Lower lobe of right lung (tissue), 2 donors: ENCODE measurements around the gene SUCLG2. TPM values are rescaled to one million over a fixed set of nuclear protein-coding genes. Genes with fewer than 3 reads are reported as not detected.

Source experiments
- ATAC-seq, 2 donors: fragments of 200-7000 bp; cut with Tn5 transposase; one replicate each; pipeline ENCODE4 v1.9.1; 2020 to 2022; ENCODE audit warnings: mild to moderate bottlenecking in 2 of 2, moderate library complexity in 2 of 2
- DNase-seq: peaks from one replicate; pipeline ENCODE4 v3.0.0-alpha.2; 2020
- H3K27ac ChIP-seq: fragments of 200-600 bp; one replicate; pipeline ENCODE4 v1.8.0; 2022
- H3K27me3 ChIP-seq: fragments of 200-600 bp; one replicate; pipeline ENCODE4 v1.8.0; 2022; ENCODE audit warnings: low read depth
- H3K36me3 ChIP-seq: fragments of 200-600 bp; one replicate; pipeline ENCODE4 v1.8.0; 2022; ENCODE audit warnings: mild to moderate bottlenecking
- H3K4me1 ChIP-seq: fragments of 200-600 bp; one replicate; pipeline ENCODE4 v1.8.0; 2022
- H3K4me3 ChIP-seq: fragments of 200-600 bp; one replicate; pipeline ENCODE4 v1.8.0; 2022; ENCODE audit warnings: mild to moderate bottlenecking
- H3K9me3 ChIP-seq: fragments of 200-600 bp; one replicate; pipeline ENCODE4 v1.8.0; 2022
- CTCF ChIP-seq: fragments of 200-600 bp; IDR thresholded peaks from one replicate; pipeline ENCODE4 v1.8.0; 2022; ENCODE audit warnings: antibody characterized with exemption, mild to moderate bottlenecking
- intact Hi-C: fragments of 100-400 bp; cut with DNase I; formaldehyde crosslinking; loops from one replicate; pipeline ENCODE4 v1.11.0; 2022
- total RNA-seq: library from RNA; stranded (reverse); fragmentation: NEBNext Ultra II Directional; extraction: Animal tissue kit (Norgen Biotek cat#: 25700); gene quantifications from one replicate; pipeline ENCODE4 v1.2.1, GENCODE V29; 2021
- donor health status: DM: no; HTN: yes; CAD: no; lungs with severe emphysema.

Gene SUCLG2
- total RNA-seq, 1 donor from 2014 or later, result 50.7 TPM

- H3K27me3 ChIP-seq, result no peaks in the 10 kb centered on the region
- H3K4me3 ChIP-seq, result no peak overlapping the region
- intact Hi-C loops, result no loop called here
- no peak for TF ChIP-seq CTCF
- H3K36me3 ChIP-seq, result no peaks in the 10 kb centered on the region
- H3K27ac ChIP-seq, result no peak overlapping the region
- DNase-seq (no peak), ATAC-seq (no peak)
- peaks cover 12% of the 10 kb centered on the region for H3K9me3 ChIP-seq
- no peaks in the 10 kb centered on the region for H3K4me1 ChIP-seq
Observed at GRCh38 chr3:67334588-67334987, 319.8 kb downstream of the SUCLG2 start.

GRCh38 chr3:67329358-67329757 is 325.1 kb downstream of the SUCLG2 start:
- DNase-seq (no peak), ATAC-seq (no peak)
- Histone ChIP-seq H3K4me1 (no peaks in the 10 kb centered on the region), H3K27ac (no peak overlapping the region), H3K36me3 (no peaks in the 10 kb centered on the region), H3K9me3 (no peaks in the 10 kb centered on the region), H3K4me3 (no peak overlapping the region), H3K27me3 (no peaks in the 10 kb centered on the region)
- TF ChIP-seq CTCF, result no peak
- intact Hi-C loops, result no loop called here

DNA sequence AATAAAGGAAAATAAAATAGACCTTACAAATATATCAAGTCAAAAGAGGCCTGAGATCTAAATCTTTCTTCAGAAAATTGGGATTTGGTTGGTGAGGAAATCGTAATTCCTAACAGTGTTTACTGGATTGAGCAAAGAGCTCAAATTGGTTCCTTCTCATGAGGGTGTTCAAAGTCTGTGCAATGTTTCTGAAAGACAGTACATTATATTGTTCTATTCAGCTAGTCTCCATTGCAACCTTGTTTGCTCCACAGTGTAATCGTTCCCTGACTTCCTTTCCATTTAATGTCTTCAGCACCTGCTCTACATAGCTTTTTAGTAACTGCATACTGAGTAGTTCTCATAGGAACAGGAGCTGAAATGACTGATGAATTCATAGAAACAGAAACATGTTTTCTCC is 326.8 kb downstream of the SUCLG2 start:
- no peak for ATAC-seq
- Histone ChIP-seq H3K4me3 (no peak overlapping the region), H3K9me3 (no peaks in the 10 kb centered on the region), H3K36me3 (no peaks in the 10 kb centered on the region), H3K4me1 (no peaks in the 10 kb centered on the region), H3K27ac (no peak overlapping the region), H3K27me3 (no peaks in the 10 kb centered on the region)
- no peak for TF ChIP-seq CTCF
- DNase-seq, result no peak
- intact Hi-C loops, result no loop called here

GRCh38 chr3:67325231-67325630 is 329.2 kb downstream of the SUCLG2 start:
- intact Hi-C loops, result no loop called here

More at GRCh38 chr3:67325231-67325630, 329.2 kb downstream of the SUCLG2 start:
- ATAC-seq (no peak), DNase-seq (no peak)
- TF ChIP-seq CTCF, result no peak
- no peaks in the 10 kb centered on the region for H3K27me3 ChIP-seq
- H3K9me3 ChIP-seq, result no peaks in the 10 kb centered on the region
- no peaks in the 10 kb centered on the region for H3K4me1 ChIP-seq
- no peak overlapping the region for H3K27ac ChIP-seq
- H3K36me3 ChIP-seq, result no peaks in the 10 kb centered on the region
- H3K4me3 ChIP-seq, result no peak overlapping the region
